Esophagus (tissue), 2 donors: Measurements from ENCODE around the gene GLT1D1. TPM values are rescaled to one million over a fixed set of nuclear protein-coding genes. Genes with fewer than 3 reads are reported as not detected.

ENCODE experiments used
- H3K27ac ChIP-seq, 2 donors: one replicate each; pipeline ENCODE4 v1.5.1; 2013; ENCODE audit warnings: low read depth in 2 of 2, mild to moderate bottlenecking in 2 of 2, inconsistent platforms in 1 of 2, low read length in 1 of 2, moderate library complexity in 1 of 2
- H3K27me3 ChIP-seq, 2 donors: one replicate each; pipeline ENCODE4 v1.6.1; 2013; ENCODE audit warnings: low read length in 2 of 2, control low read depth in 1 of 2, mild to moderate bottlenecking in 1 of 2; ENCODE audit not compliant: insufficient read depth in 2 of 2, control insufficient read depth in 1 of 2
- H3K36me3 ChIP-seq, 2 donors: one replicate each; pipeline ENCODE4 v1.6.1; 2013; ENCODE audit warnings: low read length in 1 of 2; ENCODE audit not compliant: control insufficient read depth in 2 of 2, insufficient read depth in 2 of 2
- H3K4me1 ChIP-seq, 2 donors: one replicate each; pipeline ENCODE4 v1.6.1; 2013; ENCODE audit warnings: low read length in 1 of 2; ENCODE audit not compliant: control insufficient read depth in 2 of 2, insufficient read depth in 2 of 2
- H3K4me3 ChIP-seq, 2 donors: one replicate each; pipeline ENCODE4 v1.5.1; 2013; ENCODE audit warnings: low read length in 2 of 2, mild to moderate bottlenecking in 2 of 2, low read depth in 1 of 2, moderate library complexity in 1 of 2
- H3K9me3 ChIP-seq, 2 donors: one replicate each; pipeline ENCODE4 v1.6.1; 2013; ENCODE audit warnings: mild to moderate bottlenecking in 2 of 2, low read depth in 1 of 2, low read length in 1 of 2, moderate library complexity in 1 of 2; ENCODE audit not compliant: control insufficient read depth in 2 of 2, insufficient read depth in 1 of 2
- WGBS, 2 donors: extraction: QIAGEN DNeasy Blood & Tissue Kit; methylation state at CpG; one replicate each; pipeline ENCODE4 v1.1.7; 2013; 5-methylcytosine and 5-hydroxymethylcytosine counted together
- polyA plus RNA-seq, 2 donors: library from polyadenylated mRNA; stranded (reverse); fragments of 200-250 nt; gene quantifications; one replicate each; pipeline ENCODE4 v1.2.3, GENCODE V29; 2013
- donor health status: healthy with polysubstance abuse.
- donor health status: Bipolar disorder and iron deficiency.

GLT1D1 gene
- polyA plus RNA-seq, 2 donors = 0.06 to 0.19 TPM

GRCh38 chr12:128867466-128867865, 14.2 kb downstream of the GLT1D1 start:
- peaks cover 0 to 4% of the 10 kb centered on the region in 2 donors for H3K4me1 ChIP-seq
- no peaks in the 10 kb centered on the region for H3K9me3 ChIP-seq
- no peak overlapping the region for H3K4me3 ChIP-seq
- 84% methylated on average over 13 of the region's 13 CpGs for WGBS, 2 donors
- no peak overlapping the region for H3K27ac ChIP-seq
- no peaks in the 10 kb centered on the region for H3K36me3 ChIP-seq
- no peaks in the 10 kb centered on the region for H3K27me3 ChIP-seq

GRCh38 chr12:128871516-128871892, 18.2 kb downstream of the GLT1D1 start:
- H3K4me1 ChIP-seq = no peaks in the 10 kb centered on the region
- no peaks in the 10 kb centered on the region for H3K27me3 ChIP-seq
- H3K9me3 ChIP-seq = peaks cover 0 to 2% of the 10 kb centered on the region in 2 donors
- no peaks in the 10 kb centered on the region for H3K36me3 ChIP-seq
- 44 to 71% methylated on average over 2 of the region's 2 CpGs for WGBS, 2 donors
- H3K4me3 ChIP-seq = no peak overlapping the region
- no peak overlapping the region for H3K27ac ChIP-seq

GRCh38 chr12:128872303-128872702, 19.0 kb downstream of the GLT1D1 start:
- H3K36me3 ChIP-seq = no peaks in the 10 kb centered on the region
- H3K9me3 ChIP-seq = peaks cover 0 to 2% of the 10 kb centered on the region in 2 donors
- H3K27me3 ChIP-seq = no peaks in the 10 kb centered on the region
- no peak overlapping the region for H3K27ac ChIP-seq
- WGBS, 2 donors = 82 to 86% methylated on average over 5 of the region's 5 CpGs
- H3K4me3 ChIP-seq = no peak overlapping the region
- no peaks in the 10 kb centered on the region for H3K4me1 ChIP-seq

- peaks cover 0 to 2% of the 10 kb centered on the region in 2 donors for H3K27me3 ChIP-seq
- no peaks in the 10 kb centered on the region for H3K4me1 ChIP-seq
- WGBS, 2 donors = 66 to 74% methylated on average over 2 of the region's 2 CpGs
- H3K9me3 ChIP-seq = peaks cover 3 to 5% of the 10 kb centered on the region in 2 donors
- H3K27ac ChIP-seq = no peak overlapping the region
- no peak overlapping the region for H3K4me3 ChIP-seq
- no peaks in the 10 kb centered on the region for H3K36me3 ChIP-seq
Observed at GRCh38 chr12:128876559-128876958, 23.3 kb downstream of the GLT1D1 start.

GRCh38 chr12:128879898-128880764, 26.9 kb downstream of the GLT1D1 start:
- Histone ChIP-seq H3K4me1 (no peaks in the 10 kb centered on the region), H3K9me3 (peaks cover 3 to 5% of the 10 kb centered on the region in 2 donors), H3K27ac (no peak overlapping the region), H3K27me3 (peaks cover 0 to 2% of the 10 kb centered on the region in 2 donors), H3K4me3 (no peak overlapping the region), H3K36me3 (no peaks in the 10 kb centered on the region)
- WGBS, 2 donors = 63 to 76% methylated on average over 4 of the region's 4 CpGs

- H3K4me1 ChIP-seq = no peaks in the 10 kb centered on the region
- H3K27me3 ChIP-seq = no peaks in the 10 kb centered on the region
- H3K9me3 ChIP-seq = no peaks in the 10 kb centered on the region
- WGBS, 2 donors = 70 to 72% methylated on average over 6 of the region's 6 CpGs
- H3K36me3 ChIP-seq = no peaks in the 10 kb centered on the region
- no peak overlapping the region for H3K27ac ChIP-seq
- no peak overlapping the region for H3K4me3 ChIP-seq
Observed at GRCh38 chr12:128891856-128892255, 38.6 kb downstream of the GLT1D1 start.

GRCh38 chr12:128903236-128903635, 50.0 kb downstream of the GLT1D1 start:
- H3K4me3 ChIP-seq = no peak overlapping the region
- no peaks in the 10 kb centered on the region for H3K27me3 ChIP-seq
- peaks cover 0 to 2% of the 10 kb centered on the region in 2 donors for H3K9me3 ChIP-seq
- 75 to 88% methylated on average over 7 of the region's 7 CpGs for WGBS, 2 donors
- no peaks in the 10 kb centered on the region for H3K36me3 ChIP-seq
- H3K27ac ChIP-seq = no peak overlapping the region
- no peaks in the 10 kb centered on the region for H3K4me1 ChIP-seq

GRCh38 chr12:128905003-128905544, 51.8 kb downstream of the GLT1D1 start:
- Histone ChIP-seq H3K27ac (no peak overlapping the region), H3K4me3 (no peak overlapping the region), H3K4me1 (no peaks in the 10 kb centered on the region), H3K36me3 (no peaks in the 10 kb centered on the region), H3K9me3 (peaks cover 0 to 2% of the 10 kb centered on the region in 2 donors), H3K27me3 (no peaks in the 10 kb centered on the region)
- 67 to 71% methylated on average over 13 of the region's 13 CpGs for WGBS, 2 donors

- Histone ChIP-seq H3K27ac (no peak overlapping the region), H3K4me1 (no peaks in the 10 kb centered on the region), H3K9me3 (peaks cover 0 to 2% of the 10 kb centered on the region in 2 donors), H3K36me3 (no peaks in the 10 kb centered on the region), H3K27me3 (no peaks in the 10 kb centered on the region), H3K4me3 (no peak overlapping the region)
- 44 to 56% methylated on average over 4 of the region's 4 CpGs for WGBS, 2 donors
Observed at GRCh38 chr12:128906485-128907137, 53.3 kb downstream of the GLT1D1 start.
